Measurements from ENCODE around the gene CES3.
A peak's percentile ranks its signal among the peaks of the same experiment; 100 is the strongest.

The CES3 gene

DNA sequence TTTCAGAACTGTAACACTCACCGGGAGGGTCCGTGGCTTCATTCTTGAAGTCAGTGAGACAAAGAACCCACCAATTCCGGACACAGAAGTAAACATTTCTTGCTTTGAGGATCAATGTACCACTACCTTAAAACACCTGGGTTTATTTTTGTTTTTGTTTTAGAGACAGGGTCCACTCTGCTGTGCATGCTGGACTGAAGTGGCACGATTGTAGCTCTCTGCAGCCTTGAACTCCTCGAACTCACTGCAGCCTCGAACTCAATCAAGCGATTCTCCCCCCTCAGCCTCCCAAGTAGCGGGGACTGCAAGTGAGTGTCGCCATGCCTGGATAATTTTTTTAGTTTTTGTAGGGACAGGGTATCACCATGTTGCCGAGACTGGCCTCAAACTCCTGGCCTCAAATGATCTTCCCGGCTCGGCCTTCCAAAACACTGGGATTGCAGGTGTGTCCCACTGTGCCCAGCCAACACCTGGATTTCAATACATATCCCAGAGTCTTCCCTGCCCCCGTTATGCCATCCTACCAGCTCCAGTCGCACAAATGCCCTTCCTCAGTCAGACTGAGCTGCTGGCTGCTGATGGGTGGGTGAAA, 14.3 kb downstream of the CES3 start:
- TF ChIP-seq, protein P1, sequence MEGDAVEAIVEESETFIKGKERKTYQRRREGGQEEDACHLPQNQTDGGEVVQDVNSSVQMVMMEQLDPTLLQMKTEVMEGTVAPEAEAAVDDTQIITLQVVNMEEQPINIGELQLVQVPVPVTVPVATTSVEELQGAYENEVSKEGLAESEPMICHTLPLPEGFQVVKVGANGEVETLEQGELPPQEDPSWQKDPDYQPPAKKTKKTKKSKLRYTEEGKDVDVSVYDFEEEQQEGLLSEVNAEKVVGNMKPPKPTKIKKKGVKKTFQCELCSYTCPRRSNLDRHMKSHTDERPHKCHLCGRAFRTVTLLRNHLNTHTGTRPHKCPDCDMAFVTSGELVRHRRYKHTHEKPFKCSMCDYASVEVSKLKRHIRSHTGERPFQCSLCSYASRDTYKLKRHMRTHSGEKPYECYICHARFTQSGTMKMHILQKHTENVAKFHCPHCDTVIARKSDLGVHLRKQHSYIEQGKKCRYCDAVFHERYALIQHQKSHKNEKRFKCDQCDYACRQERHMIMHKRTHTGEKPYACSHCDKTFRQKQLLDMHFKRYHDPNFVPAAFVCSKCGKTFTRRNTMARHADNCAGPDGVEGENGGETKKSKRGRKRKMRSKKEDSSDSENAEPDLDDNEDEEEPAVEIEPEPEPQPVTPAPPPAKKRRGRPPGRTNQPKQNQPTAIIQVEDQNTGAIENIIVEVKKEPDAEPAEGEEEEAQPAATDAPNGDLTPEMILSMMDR (conservative IDR thresholded peaks at IDR 0.05; ENCODE audit: low read depth, low read length): no peak
- no peak for DNase-seq (ENCODE audit: low read depth)
- no peak overlapping the region for H3K4me3 ChIP-seq (ENCODE audit: low read length)

DNA sequence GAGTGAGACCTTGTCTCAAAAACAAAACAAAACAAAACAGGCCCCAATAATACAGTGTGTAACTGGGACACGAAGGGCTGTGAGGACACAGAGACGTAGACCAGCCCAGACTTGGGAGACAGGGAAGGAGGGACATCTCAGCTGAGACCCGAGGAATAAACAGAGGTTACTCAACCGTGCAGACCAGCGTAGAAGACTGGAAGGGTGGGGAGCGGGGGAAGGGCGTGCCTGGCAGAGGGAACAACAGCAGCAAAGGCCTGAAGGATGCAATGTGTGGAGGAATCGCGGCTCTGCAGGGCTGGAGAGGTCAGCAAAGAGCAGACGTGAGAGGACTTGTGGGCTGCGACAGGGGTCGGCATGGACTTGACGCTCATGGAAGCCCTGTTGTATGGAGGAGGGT, 15.7 kb downstream of the CES3 start:
- TF ChIP-seq, protein P1 (conservative IDR thresholded peaks at IDR 0.05; ENCODE audit: low read depth, low read length): no peak
- H3K4me3 ChIP-seq (ENCODE audit: low read length): no peak overlapping the region
- DNase-seq (ENCODE audit: low read depth): no peak

DNA sequence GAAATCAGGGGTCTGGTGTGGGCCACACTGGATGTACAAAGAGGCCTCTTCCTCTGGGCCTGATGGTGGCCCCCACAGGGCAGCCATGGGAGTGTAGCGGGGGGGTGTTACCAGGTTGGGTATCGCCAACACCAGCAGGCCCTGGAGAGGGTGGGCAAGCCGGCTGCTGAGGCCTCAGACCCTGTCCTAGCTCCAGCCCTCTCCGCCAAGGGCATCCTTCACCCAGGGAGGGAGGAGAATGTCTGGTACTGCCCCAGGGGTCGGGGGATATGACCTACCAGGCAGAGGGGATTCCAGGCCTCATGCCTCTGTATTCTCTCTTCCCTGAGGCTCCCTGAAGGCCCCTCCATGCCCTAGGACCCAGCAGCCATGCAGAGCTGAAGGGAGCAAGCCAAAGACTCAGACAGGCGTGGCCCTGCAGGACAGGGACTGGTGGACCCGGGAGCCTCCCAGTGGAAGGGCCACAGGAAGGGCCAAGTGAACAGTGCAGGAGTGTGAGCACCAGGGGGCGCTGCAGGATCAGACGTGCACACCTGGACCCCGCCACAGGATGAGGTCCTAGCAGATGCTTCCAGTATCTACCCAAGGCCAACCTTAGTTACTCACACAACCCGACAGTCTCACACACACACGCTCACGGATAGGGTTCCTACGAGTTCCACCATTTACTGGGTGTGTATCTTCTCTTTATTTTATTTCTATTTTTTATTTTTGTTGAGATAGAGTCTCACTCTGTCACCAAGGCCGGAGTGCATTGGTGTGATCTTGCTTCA, 16.5 kb downstream of the CES3 start:
- no peak for DNase-seq (ENCODE audit: low read depth)
- TF ChIP-seq, protein P1 (conservative IDR thresholded peaks at IDR 0.05; ENCODE audit: low read depth, low read length): peak; percentile 86
- H3K4me3 ChIP-seq (ENCODE audit: low read length): no peak overlapping the region

DNA sequence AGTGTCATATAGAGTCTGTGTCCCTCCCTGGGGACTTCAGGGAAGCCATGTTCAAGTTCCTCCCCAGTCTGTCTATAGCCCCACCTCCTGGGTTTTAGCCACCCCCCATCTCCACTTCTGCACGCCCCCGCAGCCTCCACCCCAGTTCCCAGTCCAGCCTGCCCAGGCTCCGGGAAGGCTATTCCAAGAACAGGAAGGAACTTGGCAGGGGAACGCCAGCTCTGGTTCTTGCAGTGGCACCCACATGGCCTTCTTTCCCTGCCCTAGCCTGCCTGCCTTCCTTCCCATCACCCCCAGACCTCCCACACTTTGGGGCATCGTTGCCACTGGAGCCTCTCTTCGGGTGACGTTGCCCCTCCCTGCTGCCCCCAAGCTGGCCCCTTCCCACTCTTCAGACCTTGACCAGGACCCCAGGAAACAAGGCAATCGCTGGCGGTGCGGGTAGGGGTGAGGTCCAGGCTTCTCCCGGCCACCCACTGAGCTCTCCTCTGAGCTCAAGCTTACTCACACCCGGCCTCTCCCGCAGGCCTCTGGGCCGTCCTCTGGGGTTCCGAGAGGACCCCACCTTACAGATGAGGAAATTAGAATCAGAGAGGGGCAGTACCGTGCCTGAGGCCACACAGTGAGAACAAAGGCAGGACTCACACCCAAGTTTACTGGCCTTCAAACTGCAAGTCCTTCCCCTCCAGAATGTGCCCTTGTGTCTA, 18.1 kb downstream of the CES3 start:
- TF ChIP-seq, protein P1 (conservative IDR thresholded peaks at IDR 0.05; ENCODE audit: low read depth, low read length): no peak
- H3K4me3 ChIP-seq (ENCODE audit: low read length): no peak overlapping the region
- DNase-seq (ENCODE audit: low read depth): no peak

DNA sequence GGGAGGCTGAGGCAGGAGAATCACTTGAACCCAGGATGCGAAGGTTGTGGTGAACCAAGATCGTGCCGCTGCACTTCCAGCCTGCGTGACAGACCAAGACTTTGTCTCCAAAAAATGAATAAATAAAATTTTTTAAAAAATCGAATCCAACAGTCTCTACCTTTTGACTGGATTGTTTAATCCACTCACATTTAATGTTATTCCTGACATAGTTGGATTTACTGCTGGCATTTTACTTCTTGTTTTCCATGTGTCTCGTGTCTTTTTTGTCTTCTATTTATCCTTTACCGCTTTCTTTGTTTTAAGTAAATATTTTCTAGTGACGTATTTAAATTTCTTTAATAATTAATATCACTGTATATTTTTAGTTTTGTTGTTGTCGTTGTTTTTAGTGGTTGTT, 22.0 kb downstream of the CES3 start:
- no peak overlapping the region for H3K4me3 ChIP-seq (ENCODE audit: low read length)
- no peak for DNase-seq (ENCODE audit: low read depth)
- TF ChIP-seq, protein P1 (conservative IDR thresholded peaks at IDR 0.05; ENCODE audit: low read depth, low read length): no peak

DNA sequence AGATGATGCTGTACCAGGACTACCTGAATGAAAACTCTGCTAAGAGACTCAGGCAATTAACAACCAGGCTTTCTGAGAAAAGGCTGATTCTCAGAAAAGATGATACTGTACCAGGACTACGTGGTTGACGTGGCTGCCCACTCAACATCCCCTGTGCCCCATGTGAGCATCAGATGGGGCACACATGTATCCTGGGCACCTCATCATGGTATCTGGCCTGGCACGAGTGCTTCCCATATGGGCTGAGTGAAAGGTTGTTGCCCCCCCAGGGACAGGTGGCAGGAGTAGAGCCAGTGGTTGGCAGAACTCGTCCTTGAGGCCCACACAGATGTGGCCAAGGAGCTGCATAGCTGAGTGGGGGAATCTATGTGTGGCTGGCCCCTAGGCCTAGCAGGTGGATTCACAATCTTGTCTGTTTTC, 23.8 kb downstream of the CES3 start:
- no peak overlapping the region for H3K4me3 ChIP-seq (ENCODE audit: low read length)
- DNase-seq (ENCODE audit: low read depth): no peak
- TF ChIP-seq, protein P1 (conservative IDR thresholded peaks at IDR 0.05; ENCODE audit: low read depth, low read length): no peak
